ENCODE results near the gene SELE.

GRCh38 chr1:169680377-169681019 is 53.4 kb downstream of the SELE start:
- TF ChIP-seq EZH2 (IDR thresholded peaks at IDR 0.05; ENCODE audit: insufficient read depth, poor library complexity, severe bottlenecking) (no peak), EZH2phosphoT487 (IDR thresholded peaks at IDR 0.05; ENCODE audit: insufficient read depth, low read depth) (no peak)
